Activated CD4-positive, alpha-beta T cell treated with anti-CD3 and anti-CD28 coated beads for 48 hours (primary cell): ENCODE measurements around the gene RNF152.

Experiments used
- DNase-seq: peaks from one replicate; pipeline ENCODE4 v3.0.0-alpha.2; 2020

The RNF152 gene

GRCh38 chr18:61893971-61894750, 1.4 kb upstream of the RNF152 start:
- DNase-seq = peak; percentile 72

- peak; percentile 46 for DNase-seq
Measured at GRCh38 chr18:61893309-61893970, 633 bp upstream of the RNF152 start.

- no peak for DNase-seq
Measured at GRCh38 chr18:61891894-61892293, 913 bp downstream of the RNF152 start.

GRCh38 chr18:61891271-61891670, 1.5 kb downstream of the RNF152 start:
- DNase-seq = no peak

- no peak for DNase-seq
Measured at GRCh38 chr18:61890344-61890743, 2.5 kb downstream of the RNF152 start.

GRCh38 chr18:61889541-61889940, 3.3 kb downstream of the RNF152 start:
- no peak for DNase-seq

- no peak for DNase-seq
Measured at GRCh38 chr18:61888622-61889021, 4.2 kb downstream of the RNF152 start.

- DNase-seq = no peak
Measured at GRCh38 chr18:61887838-61888237, 5.0 kb downstream of the RNF152 start.

- no peak for DNase-seq
Measured at GRCh38 chr18:61883547-61883946, 9.3 kb downstream of the RNF152 start.

- no peak for DNase-seq
Measured at GRCh38 chr18:61882296-61883004, 10.4 kb downstream of the RNF152 start.

- no peak for DNase-seq
Measured at GRCh38 chr18:61876899-61877298, 15.9 kb downstream of the RNF152 start.

GRCh38 chr18:61870151-61870550, 22.7 kb downstream of the RNF152 start:
- DNase-seq = no peak

- DNase-seq = no peak
Measured at GRCh38 chr18:61869636-61870035, 23.2 kb downstream of the RNF152 start.

GRCh38 chr18:61865466-61866175, 27.2 kb downstream of the RNF152 start:
- DNase-seq = no peak

- DNase-seq = no peak
Measured at GRCh38 chr18:61861372-61861771, 31.4 kb downstream of the RNF152 start.

GRCh38 chr18:61860302-61860701, 32.5 kb downstream of the RNF152 start:
- no peak for DNase-seq

- no peak for DNase-seq
Measured at GRCh38 chr18:61859113-61859512, 33.7 kb downstream of the RNF152 start.

GRCh38 chr18:61856678-61857077, 36.1 kb downstream of the RNF152 start:
- DNase-seq = no peak

GRCh38 chr18:61855449-61856378, 37.1 kb downstream of the RNF152 start:
- DNase-seq = no peak

GRCh38 chr18:61854578-61855448, 38.0 kb downstream of the RNF152 start:
- no peak for DNase-seq

- no peak for DNase-seq
Measured at GRCh38 chr18:61853855-61854254, 39.0 kb downstream of the RNF152 start.
